Measurements from ENCODE around the gene PPIL1. TPM values are rescaled to one million over a fixed set of nuclear protein-coding genes. Genes with fewer than 3 reads are reported as not detected.

Gene PPIL1
- total RNA-seq, 1 experiment from 2014 or later, result 43.3 TPM

- DNase-seq (ENCODE audit: low read depth), result no peak
These were observed 38.2 kb downstream of the PPIL1 start for GRCh38 chr6:36836111-36837021.

- peak; percentile 33 for DNase-seq (ENCODE audit: low read depth)
These were observed 39.8 kb downstream of the PPIL1 start for GRCh38 chr6:36834576-36835341.

DNA sequence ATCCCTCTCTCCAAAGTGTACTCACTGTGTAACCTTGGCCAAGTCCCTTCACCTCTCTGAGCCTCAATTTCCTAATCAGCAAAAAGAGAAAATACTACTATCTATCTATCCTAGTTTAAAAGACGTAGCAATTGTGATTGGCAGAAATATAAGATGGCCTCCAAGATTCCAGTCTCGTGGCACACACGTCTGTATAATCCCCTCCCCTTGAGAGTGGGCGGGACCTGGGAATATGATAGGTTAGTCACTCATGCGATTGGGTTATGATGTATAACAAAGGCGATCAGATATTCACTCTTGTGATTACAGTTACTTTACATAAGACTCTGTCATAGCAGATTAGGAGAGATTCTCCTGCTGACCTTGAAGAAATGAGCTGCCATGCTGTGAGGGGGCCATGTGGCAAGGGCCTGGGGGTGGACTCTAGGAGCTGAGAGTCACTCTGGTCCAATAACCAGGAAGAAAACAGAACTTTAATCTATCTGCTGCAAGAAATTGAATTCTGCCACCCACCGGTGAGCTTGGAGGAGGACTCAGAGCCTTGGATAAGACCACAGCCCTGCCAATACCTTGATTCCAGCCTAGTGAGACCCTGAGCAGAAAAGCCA, 41.3 kb downstream of the PPIL1 start:
- no peak for DNase-seq (ENCODE audit: low read depth)

DNA sequence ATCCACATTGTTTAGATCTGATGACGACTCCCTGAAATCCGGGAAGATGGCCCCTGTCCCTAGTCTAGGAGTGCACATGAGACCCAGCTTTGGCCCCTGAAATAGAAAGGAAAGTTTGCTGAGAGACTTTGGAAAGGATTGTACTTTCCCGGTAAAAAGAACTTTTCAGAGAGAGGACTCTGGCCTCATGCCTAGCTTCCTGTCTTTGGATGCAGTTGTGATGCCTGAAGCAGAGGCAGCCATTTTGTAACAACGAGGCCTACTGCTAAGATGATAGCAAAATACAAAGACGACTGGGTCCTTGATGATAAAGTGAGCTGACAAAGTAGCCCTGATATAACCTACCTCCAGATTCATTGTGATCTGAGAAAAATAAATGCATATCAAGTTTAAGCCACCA, 42.3 kb downstream of the PPIL1 start:
- DNase-seq (ENCODE audit: low read depth), result no peak

GRCh38 chr6:36830577-36830976, 44.0 kb downstream of the PPIL1 start:
- DNase-seq (ENCODE audit: low read depth), result no peak

DNA sequence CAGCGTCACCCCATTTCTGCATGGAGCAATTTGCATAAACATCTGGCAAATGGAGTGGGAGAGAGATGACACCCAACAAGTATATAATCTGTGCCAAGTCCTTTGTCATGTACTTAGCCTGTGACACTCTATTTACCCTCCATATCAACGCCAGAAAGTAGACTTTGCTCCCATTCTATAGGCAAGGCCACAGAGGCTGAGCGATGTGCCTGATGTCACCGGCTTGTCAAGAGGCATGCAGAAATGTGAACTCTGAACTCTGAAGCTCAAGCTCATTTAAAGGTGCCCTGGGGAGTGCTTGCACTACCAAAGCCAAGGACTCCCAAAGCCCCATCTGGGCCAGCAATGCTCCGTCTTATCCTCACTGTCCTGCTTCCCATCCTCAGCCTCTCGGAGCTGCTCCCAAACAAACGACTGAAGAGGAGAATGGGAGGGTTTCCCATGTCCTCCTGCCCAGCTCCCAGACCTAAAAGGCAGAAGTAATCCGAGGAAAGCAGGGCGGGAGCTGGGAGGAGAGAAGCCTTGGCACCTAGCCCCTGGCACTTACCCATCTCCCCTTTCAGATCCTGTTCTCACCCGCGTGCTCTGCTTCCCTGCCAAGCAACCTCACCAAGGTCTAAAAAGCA, 44.6 kb downstream of the PPIL1 start:
- no peak for DNase-seq (ENCODE audit: low read depth)

DNA sequence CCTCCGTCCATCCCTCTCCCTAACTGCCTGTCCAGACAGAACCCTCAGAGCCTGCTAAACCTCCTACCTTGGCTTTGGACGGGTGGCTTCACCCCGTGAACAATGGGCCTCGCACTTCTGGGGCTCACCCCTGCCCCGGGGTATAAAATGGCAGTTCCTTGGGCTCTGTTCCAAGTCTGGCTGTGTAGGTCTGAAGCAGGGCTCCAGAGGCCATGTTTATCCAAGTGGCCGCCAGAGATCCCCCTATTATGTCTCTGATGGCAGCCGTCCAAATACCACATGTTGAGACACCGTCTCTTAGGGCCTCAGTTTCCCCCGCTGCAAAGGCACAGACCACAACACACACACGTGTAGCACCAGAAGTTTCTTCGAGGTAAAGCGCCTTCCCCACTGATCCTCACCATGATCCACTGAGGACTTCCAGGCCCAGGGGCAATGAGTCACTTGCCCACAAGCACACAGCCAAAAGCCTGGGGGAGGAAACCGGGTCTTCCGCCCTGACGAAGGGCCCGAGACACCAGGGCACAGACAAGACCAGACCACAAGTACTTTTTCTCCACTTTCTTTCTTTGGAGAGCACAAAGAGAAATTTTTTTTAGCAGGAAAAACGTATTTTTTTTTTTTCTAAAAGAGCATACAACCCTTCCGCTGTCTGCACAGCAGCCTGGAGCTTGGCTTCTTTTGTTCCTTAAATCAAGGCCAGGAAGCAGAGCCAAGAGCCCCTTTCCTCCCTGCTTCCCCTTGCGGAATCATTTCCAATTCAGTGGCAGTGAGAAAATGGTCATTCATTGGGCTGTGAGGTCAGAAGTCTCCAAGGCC, 47.1 kb downstream of the PPIL1 start:
- peak; percentile 79 for DNase-seq (ENCODE audit: low read depth)

DNA sequence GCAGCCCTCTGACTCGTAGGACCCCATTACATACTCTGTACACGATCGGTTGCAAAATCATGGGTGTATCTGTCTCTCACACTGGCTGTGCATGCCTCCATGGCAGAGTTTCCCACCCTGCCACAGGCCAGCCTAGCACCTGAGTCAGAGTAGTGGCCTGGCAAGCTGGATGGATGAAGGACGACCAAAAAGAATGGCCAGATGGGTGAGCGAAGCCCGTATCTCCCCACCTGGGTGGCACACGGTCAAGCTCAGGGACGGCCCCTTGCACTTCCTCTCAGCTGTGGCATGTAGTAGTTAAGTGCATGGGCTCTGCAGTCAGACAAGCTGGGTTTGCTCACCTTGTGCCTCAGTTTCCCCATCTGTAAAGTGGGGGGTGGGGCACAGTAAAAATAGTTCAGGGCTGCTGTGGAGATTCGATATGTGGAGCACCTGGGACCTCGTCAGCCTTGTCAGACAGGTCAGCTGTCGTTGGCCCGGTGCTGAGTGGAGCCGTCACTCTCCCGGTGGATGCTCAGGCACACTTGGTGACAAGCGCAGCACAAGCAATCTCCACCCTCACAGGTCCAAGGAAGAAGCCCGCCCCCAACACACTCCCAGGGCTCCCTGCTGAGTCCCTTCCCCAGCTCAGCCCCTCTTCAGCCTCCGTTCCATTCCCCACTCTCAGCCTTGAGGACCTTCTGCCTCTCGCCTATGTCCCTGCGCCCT, 47.9 kb downstream of the PPIL1 start:
- peak; percentile 19 for DNase-seq (ENCODE audit: low read depth)

GRCh38 chr6:36825994-36826393, 48.6 kb downstream of the PPIL1 start:
- DNase-seq (ENCODE audit: low read depth), result no peak

DNA sequence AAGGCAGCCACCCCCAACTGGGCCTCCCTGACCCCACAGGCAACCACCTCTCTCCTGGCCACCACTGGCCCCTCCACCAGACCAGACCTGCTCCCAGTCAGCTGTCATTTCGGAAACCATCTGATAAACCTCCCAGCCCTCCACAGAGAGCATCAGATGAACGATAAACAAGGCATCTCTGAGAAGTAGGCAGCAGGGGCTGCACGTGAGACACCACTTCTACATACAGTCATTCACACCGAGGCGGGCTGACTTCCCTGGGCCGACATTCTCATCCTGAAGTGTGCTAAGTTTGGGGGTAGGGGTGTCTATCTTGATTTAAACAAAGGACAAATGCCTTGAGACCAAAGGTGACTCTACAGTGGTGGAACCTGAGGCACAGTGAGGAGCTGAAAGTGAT, 49.2 kb downstream of the PPIL1 start:
- no peak for DNase-seq (ENCODE audit: low read depth)

GRCh38 chr6:36824253-36824652, 50.4 kb downstream of the PPIL1 start:
- no peak for DNase-seq (ENCODE audit: low read depth)

- peak; percentile 55 for DNase-seq (ENCODE audit: low read depth)
These were observed 51.0 kb downstream of the PPIL1 start for GRCh38 chr6:36823421-36824096.

GRCh38 chr6:36822506-36823269, 51.9 kb downstream of the PPIL1 start:
- no peak for DNase-seq (ENCODE audit: low read depth)

- DNase-seq (ENCODE audit: low read depth), result no peak
These were observed 52.8 kb downstream of the PPIL1 start for GRCh38 chr6:36821581-36822335.

- DNase-seq (ENCODE audit: low read depth), result peak; percentile 60
These were observed 53.7 kb downstream of the PPIL1 start for GRCh38 chr6:36820700-36821580.

DNA sequence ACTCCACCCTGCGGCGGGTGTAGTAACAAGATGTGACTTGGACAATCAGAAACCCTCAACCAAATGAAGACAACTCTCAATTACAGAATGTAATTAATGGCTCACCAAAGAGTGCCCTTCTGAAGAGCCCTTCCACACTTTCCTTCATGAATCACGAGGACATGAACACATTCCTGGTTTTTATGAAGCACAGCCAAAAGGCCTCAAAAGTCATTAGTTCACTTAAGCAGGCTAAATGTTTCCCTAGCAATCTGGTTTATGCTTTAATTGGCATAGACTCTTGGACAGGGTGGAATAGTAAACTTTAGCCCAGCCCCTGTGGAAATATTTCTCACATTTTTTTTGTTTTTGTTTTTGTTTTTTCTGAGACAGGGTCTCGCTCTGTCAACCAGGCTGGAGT, 55.8 kb downstream of the PPIL1 start:
- no peak for DNase-seq (ENCODE audit: low read depth)

GRCh38 chr6:36817847-36818246, 56.8 kb downstream of the PPIL1 start:
- DNase-seq (ENCODE audit: low read depth), result no peak
